RWPE2 (cell line): ENCODE data around the gene HNRNPA0.
A peak's percentile ranks its signal among the peaks of the same experiment; 100 is the strongest.

Source experiments
- ATAC-seq: fragments of 200-7000 bp; cut with Tn5 transposase; 3 replicates; pipeline ENCODE4 v1.9.1; 2021; ENCODE audit warnings: low read depth
- DNase-seq: peaks from one replicate; pipeline ENCODE4 v3.0.0-alpha.2; 2020; ENCODE audit warnings: low spot score
- H3K27ac ChIP-seq: fragments of 450-650 bp; 2 replicates; pipeline ENCODE4 v1.5.1; 2017; ENCODE audit warnings: mild to moderate bottlenecking; ENCODE audit not compliant: poor library complexity, severe bottlenecking
- H3K27me3 ChIP-seq: fragments of 250-450 bp; sonication (Bioruptor Pico); 2 replicates; pipeline ENCODE4 v1.5.1; 2021; ENCODE audit warnings: mild to moderate bottlenecking, moderate library complexity; ENCODE audit not compliant: insufficient read depth, poor library complexity, severe bottlenecking
- H3K36me3 ChIP-seq: fragments of 250-450 bp; sonication (Bioruptor Pico); 2 replicates; pipeline ENCODE4 v1.5.1; 2020; ENCODE audit warnings: low read depth, mild to moderate bottlenecking, moderate library complexity
- H3K4me1 ChIP-seq: fragments of 250-450 bp; sonication (Bioruptor Pico); 2 replicates; pipeline ENCODE4 v1.5.1; 2021; ENCODE audit warnings: mild to moderate bottlenecking, moderate library complexity; ENCODE audit not compliant: insufficient read depth, poor library complexity, severe bottlenecking
- H3K4me3 ChIP-seq: fragments of 250-450 bp; sonication (Bioruptor Pico); 2 replicates; pipeline ENCODE4 v1.5.1; 2021; ENCODE audit warnings: mild to moderate bottlenecking, moderate library complexity; ENCODE audit not compliant: severe bottlenecking
- H3K9me3 ChIP-seq: fragments of 250-450 bp; sonication (Bioruptor Pico); 2 replicates; pipeline ENCODE4 v1.5.1; 2021; ENCODE audit warnings: mild to moderate bottlenecking, moderate library complexity; ENCODE audit not compliant: severe bottlenecking
- CTCF ChIP-seq: fragments of 450-650 bp; IDR thresholded peaks from one replicate; pipeline ENCODE4 v1.5.1; 2017; ENCODE audit warnings: mild to moderate bottlenecking, moderate library complexity; ENCODE audit not compliant: poor library complexity, severe bottlenecking

Gene HNRNPA0

GRCh38 chr5:137734962-137735554, 19.1 kb downstream of the HNRNPA0 start:
- no peak for TF ChIP-seq CTCF
- Histone ChIP-seq H3K9me3 (no peaks in the 10 kb centered on the region), H3K4me1 (peaks cover 6% of the 10 kb centered on the region), H3K36me3 (no peaks in the 10 kb centered on the region), H3K4me3 (no peak overlapping the region), H3K27ac (no peak overlapping the region), H3K27me3 (no peaks in the 10 kb centered on the region)
- DNase-seq (no peak), ATAC-seq (peak; percentile 27; the same call in 1 of the 3 replicates)

GRCh38 chr5:137734331-137734730, 19.8 kb downstream of the HNRNPA0 start:
- ATAC-seq: no peak
- no peak overlapping the region for H3K4me3 ChIP-seq

GRCh38 chr5:137733922-137734321, 20.2 kb downstream of the HNRNPA0 start:
- Histone ChIP-seq H3K9me3 (no peaks in the 10 kb centered on the region), H3K27me3 (no peaks in the 10 kb centered on the region), H3K27ac (no peak overlapping the region), H3K36me3 (no peaks in the 10 kb centered on the region), H3K4me3 (no peak overlapping the region), H3K4me1 (peaks cover 6% of the 10 kb centered on the region)
- DNase-seq: no peak
- no peak for TF ChIP-seq CTCF
- ATAC-seq: no peak

More at GRCh38 chr5:137734331-137734730, 19.8 kb downstream of the HNRNPA0 start:
- H3K9me3 ChIP-seq: no peaks in the 10 kb centered on the region
- no peaks in the 10 kb centered on the region for H3K27me3 ChIP-seq
- no peak for DNase-seq
- TF ChIP-seq CTCF: no peak
- H3K27ac ChIP-seq: no peak overlapping the region
- H3K4me1 ChIP-seq: peaks cover 6% of the 10 kb centered on the region
- no peaks in the 10 kb centered on the region for H3K36me3 ChIP-seq

- H3K27me3 ChIP-seq: no peaks in the 10 kb centered on the region
- no peak overlapping the region for H3K27ac ChIP-seq
- DNase-seq: no peak
- ATAC-seq: no peak
- H3K4me1 ChIP-seq: peaks cover 6% of the 10 kb centered on the region
- no peaks in the 10 kb centered on the region for H3K36me3 ChIP-seq
- no peaks in the 10 kb centered on the region for H3K9me3 ChIP-seq
- no peak for TF ChIP-seq CTCF
- no peak overlapping the region for H3K4me3 ChIP-seq
These were observed 21.2 kb downstream of the HNRNPA0 start for GRCh38 chr5:137733006-137733405.

- Histone ChIP-seq H3K27ac (no peak overlapping the region), H3K4me3 (no peak overlapping the region), H3K27me3 (no peaks in the 10 kb centered on the region), H3K36me3 (no peaks in the 10 kb centered on the region), H3K9me3 (no peaks in the 10 kb centered on the region), H3K4me1 (no peaks in the 10 kb centered on the region)
- ATAC-seq (no peak), DNase-seq (no peak)
- no peak for TF ChIP-seq CTCF
These were observed 23.0 kb downstream of the HNRNPA0 start for GRCh38 chr5:137731176-137731575.
